Osteocyte (in vitro differentiated cells): Measurements from ENCODE around the gene SLC41A3. TPM values are rescaled to one million over a fixed set of nuclear protein-coding genes. Genes with fewer than 3 reads are reported as not detected.

Experiments used
- DNase-seq: peaks from one replicate; pipeline ENCODE4 v3.0.0; 2021; ENCODE audit warnings: mixed read lengths; ENCODE audit not compliant: unreplicated experiment; ENCODE audit errors: extremely low spot score
- H3K27ac Mint-ChIP-seq: one replicate; pipeline ENCODE4 v1.8.0; 2021; ENCODE audit warnings: mild to moderate bottlenecking, mixed read lengths; ENCODE audit not compliant: unreplicated experiment
- H3K27me3 Mint-ChIP-seq: one replicate; pipeline ENCODE4 v1.8.0; 2021; ENCODE audit warnings: mixed read lengths; ENCODE audit not compliant: unreplicated experiment
- H3K36me3 Mint-ChIP-seq: one replicate; pipeline ENCODE4 v1.8.0; 2021; ENCODE audit warnings: mixed read lengths; ENCODE audit not compliant: unreplicated experiment
- H3K4me1 Mint-ChIP-seq: one replicate; pipeline ENCODE4 v1.8.0; 2021; ENCODE audit warnings: mixed read lengths; ENCODE audit not compliant: unreplicated experiment
- H3K4me3 Mint-ChIP-seq: one replicate; pipeline ENCODE4 v1.8.0; 2021; ENCODE audit warnings: mild to moderate bottlenecking, moderate library complexity, mixed read lengths; ENCODE audit not compliant: unreplicated experiment
- H3K9me3 Mint-ChIP-seq: one replicate; pipeline ENCODE4 v1.8.0; 2021; ENCODE audit warnings: mixed read lengths; ENCODE audit not compliant: unreplicated experiment
- CTCF ChIP-seq: fragments of 200-600 bp; sonication (generic); IDR thresholded peaks from 2 replicates; pipeline ENCODE4 v1.5.0; 2021; ENCODE audit warnings: antibody characterized with exemption, mild to moderate bottlenecking, moderate library complexity
- total RNA-seq: library from RNA; stranded (reverse); gene quantifications from 2 replicates; pipeline ENCODE4 v1.2.1, GENCODE V29; 2021

The SLC41A3 gene
- total RNA-seq, 1 donor from 2014 or later, result 80.6 TPM

- Mint-ChIP-seq H3K27ac (peak overlapping the region; percentile 59), H3K27me3 (no peaks in the 10 kb centered on the region), H3K9me3 (no peaks in the 10 kb centered on the region), H3K36me3 (peaks cover 3% of the 10 kb centered on the region), H3K4me1 (peaks cover 34% of the 10 kb centered on the region), H3K4me3 (no peak overlapping the region)
- no peak for DNase-seq
- TF ChIP-seq CTCF, result no peak
Observed at GRCh38 chr3:126057936-126058335, 26.0 kb downstream of the SLC41A3 start.

- H3K27me3 Mint-ChIP-seq, result no peaks in the 10 kb centered on the region
- DNase-seq, result no peak
- peaks cover 34% of the 10 kb centered on the region for H3K4me1 Mint-ChIP-seq
- no peaks in the 10 kb centered on the region for H3K9me3 Mint-ChIP-seq
- TF ChIP-seq CTCF, result no peak
- H3K27ac Mint-ChIP-seq, result peak overlapping the region; percentile 59
- H3K36me3 Mint-ChIP-seq, result peaks cover 3% of the 10 kb centered on the region
- no peak overlapping the region for H3K4me3 Mint-ChIP-seq
Observed at GRCh38 chr3:126057501-126057819, 26.5 kb downstream of the SLC41A3 start.

- no peak for DNase-seq
- Mint-ChIP-seq H3K4me1 (peaks cover 34% of the 10 kb centered on the region), H3K9me3 (no peaks in the 10 kb centered on the region), H3K4me3 (no peak overlapping the region), H3K27ac (peak overlapping the region; percentile 59), H3K27me3 (no peaks in the 10 kb centered on the region), H3K36me3 (peaks cover 3% of the 10 kb centered on the region)
- no peak for TF ChIP-seq CTCF
Observed at GRCh38 chr3:126056681-126057500, 27.0 kb downstream of the SLC41A3 start.

- H3K36me3 Mint-ChIP-seq, result peaks cover 3% of the 10 kb centered on the region
- H3K27me3 Mint-ChIP-seq, result no peaks in the 10 kb centered on the region
- DNase-seq, result peak; percentile 42
- H3K9me3 Mint-ChIP-seq, result no peaks in the 10 kb centered on the region
- H3K4me3 Mint-ChIP-seq, result no peak overlapping the region
- H3K27ac Mint-ChIP-seq, result no peak overlapping the region
- H3K4me1 Mint-ChIP-seq, result peaks cover 34% of the 10 kb centered on the region
- no peak for TF ChIP-seq CTCF
Observed at GRCh38 chr3:126056088-126056487, 27.8 kb downstream of the SLC41A3 start.

GRCh38 chr3:126054870-126055269, 29.1 kb downstream of the SLC41A3 start:
- Mint-ChIP-seq H3K36me3 (peaks cover 3% of the 10 kb centered on the region), H3K27ac (no peak overlapping the region), H3K4me1 (peaks cover 34% of the 10 kb centered on the region), H3K27me3 (no peaks in the 10 kb centered on the region), H3K9me3 (no peaks in the 10 kb centered on the region), H3K4me3 (no peak overlapping the region)
- no peak for TF ChIP-seq CTCF
- peak; percentile 60 for DNase-seq
